Activated CD8-positive, alpha-beta memory T cell treated with anti-CD3 and anti-CD28 coated beads, Interleukin-2, amount 10 ng/mL, durations not matched to agents 7 days and 5 days (primary cell): ENCODE results near the gene DTNBP1. TPM values are rescaled to one million over a fixed set of nuclear protein-coding genes. Genes with fewer than 3 reads are reported as not detected.
A peak's percentile ranks its signal among the peaks of the same experiment; 100 is the strongest.
"Not testable (repeated sequence)": the region's sequence is repeated elsewhere in the genome, so short reads cannot be mapped to it uniquely, and the experiment has no call there.

Experiments used
- ATAC-seq: fragments of 150-1000 bp; cut with Tn5 transposase; one replicate; pipeline ENCODE4 v1.10.0; 2021; ENCODE audit warnings: moderate library complexity
- CTCF ChIA-PET: fragments of 350-600 bp; sonication (Branson Sonifier 250); formaldehyde crosslinking; loops from one replicate; lab custom pipeline; 2021; ENCODE audit warnings: antibody characterized with exemption; lab: Charles Lee
- DNase-seq: peaks from one replicate; pipeline ENCODE4 v3.0.0-alpha.2; 2020
- H3K27ac Mint-ChIP-seq: one replicate; pipeline ENCODE4 v1.8.0; 2021; ENCODE audit warnings: mild to moderate bottlenecking, mixed read lengths
- H3K27me3 Mint-ChIP-seq: one replicate; pipeline ENCODE4 v1.8.0; 2021; ENCODE audit warnings: mixed read lengths
- H3K36me3 Mint-ChIP-seq: one replicate; pipeline ENCODE4 v1.8.0; 2021; ENCODE audit warnings: mild to moderate bottlenecking, mixed read lengths
- H3K4me1 Mint-ChIP-seq: one replicate; pipeline ENCODE4 v1.8.0; 2021; ENCODE audit warnings: mixed read lengths
- H3K4me3 Mint-ChIP-seq: one replicate; pipeline ENCODE4 v1.8.0; 2021; ENCODE audit warnings: mild to moderate bottlenecking, moderate library complexity, mixed read lengths
- H3K9me3 Mint-ChIP-seq: one replicate; pipeline ENCODE4 v1.8.0; 2022; ENCODE audit warnings: low read depth, mixed read lengths
- total RNA-seq, 2 experiments: library from RNA; stranded (reverse); gene quantifications; one replicate each; pipeline ENCODE4 v1.2.3, GENCODE V29; 2021

The DTNBP1 gene
- total RNA-seq, 2 experiments from 2014 or later, result 15.3 to 18.5 TPM

GRCh38 chr6:15659181-15659580 lies 3.6 kb downstream of the DTNBP1 start:
- Mint-ChIP-seq H3K4me1 (peaks cover 33% of the 10 kb centered on the region), H3K27me3 (peaks cover 9% of the 10 kb centered on the region), H3K4me3 (no peak overlapping the region), H3K27ac (no peak overlapping the region), H3K36me3 (peaks cover 14% of the 10 kb centered on the region), H3K9me3 (no peaks in the 10 kb centered on the region)
- CTCF ChIA-PET, result interaction anchor here (2.4 kb wide), 1 partner anchor 32 kb away, joined by 7 read pairs; no protein-coding TSS in a partner anchor
- DNase-seq (no peak), ATAC-seq (no peak)

DNA sequence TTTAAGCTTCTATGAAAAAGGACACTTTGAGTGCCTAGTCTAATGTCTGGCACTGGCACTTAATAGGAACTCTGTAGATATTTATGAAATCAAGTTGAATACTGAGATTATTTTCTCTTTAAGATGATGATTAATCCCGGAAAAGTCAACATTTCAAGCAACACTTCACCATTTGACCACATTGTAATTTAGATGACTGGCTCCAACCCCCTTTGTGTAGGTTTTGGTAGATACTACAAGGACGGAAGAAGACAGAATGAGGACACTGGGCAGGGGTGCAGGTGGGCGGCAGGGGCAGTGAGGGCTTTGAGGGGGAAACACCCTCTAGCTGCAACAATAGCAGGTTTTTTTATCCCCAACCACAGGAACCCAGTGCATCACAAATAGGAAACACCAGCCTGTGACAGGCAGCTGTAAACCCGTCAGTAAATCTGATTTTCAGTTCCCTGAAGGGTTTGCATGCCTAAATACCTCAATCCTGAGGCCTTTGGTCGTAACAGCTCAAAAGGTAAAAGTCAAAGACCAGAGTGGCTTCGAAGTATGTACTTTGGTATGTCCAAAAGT lies 4.6 kb downstream of the DTNBP1 start:
- CTCF ChIA-PET, result interaction anchor here (2.4 kb wide), 1 partner anchor 33 kb away, joined by 7 read pairs; no protein-coding TSS in a partner anchor
- Mint-ChIP-seq H3K27me3 (no peaks in the 10 kb centered on the region), H3K9me3 (no peaks in the 10 kb centered on the region), H3K4me1 (peaks cover 35% of the 10 kb centered on the region), H3K4me3 (no peak overlapping the region), H3K27ac (no peak overlapping the region), H3K36me3 (peaks cover 14% of the 10 kb centered on the region)
- DNase-seq (no peak), ATAC-seq (no peak)

- no peaks in the 10 kb centered on the region for H3K27me3 Mint-ChIP-seq
- peaks cover 38% of the 10 kb centered on the region for H3K4me1 Mint-ChIP-seq
- H3K4me3 Mint-ChIP-seq, result no peak overlapping the region
- H3K36me3 Mint-ChIP-seq, result peaks cover 14% of the 10 kb centered on the region
- no peak for DNase-seq
- no peaks in the 10 kb centered on the region for H3K9me3 Mint-ChIP-seq
- H3K27ac Mint-ChIP-seq, result no peak overlapping the region
- CTCF ChIA-PET, result no interaction called here
- ATAC-seq, result no peak
Measured at GRCh38 chr6:15657290-15657689, 5.5 kb downstream of the DTNBP1 start.

GRCh38 chr6:15656145-15656544 lies 6.7 kb downstream of the DTNBP1 start:
- DNase-seq, result no peak
- CTCF ChIA-PET, result interaction anchor here (1.4 kb wide), 1 partner anchor 32 kb away, joined by 3 read pairs; no protein-coding TSS in a partner anchor
- peaks cover 31% of the 10 kb centered on the region for H3K4me1 Mint-ChIP-seq

DNA sequence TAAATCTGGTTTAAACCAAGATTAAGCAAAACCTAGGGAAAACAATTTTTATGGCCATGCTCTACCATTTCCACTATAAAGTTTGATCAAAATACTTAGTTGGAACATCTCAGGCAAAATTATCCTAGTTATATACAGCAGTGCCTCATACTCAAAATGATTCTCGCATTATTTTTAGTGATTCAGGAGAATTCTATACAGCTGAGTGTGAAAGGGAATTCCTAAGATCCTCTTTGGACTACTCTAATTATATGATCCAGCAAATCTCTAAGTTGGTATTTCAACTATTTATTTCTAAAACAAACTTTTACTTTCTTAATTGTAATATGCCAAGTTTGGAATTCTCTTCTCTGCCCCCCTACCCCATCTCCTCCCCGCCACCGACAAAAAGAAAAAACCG lies 8.6 kb downstream of the DTNBP1 start:
- Mint-ChIP-seq H3K4me1 (peaks cover 23% of the 10 kb centered on the region), H3K36me3 (peaks cover 13% of the 10 kb centered on the region), H3K27me3 (no peaks in the 10 kb centered on the region), H3K4me3 (no peak overlapping the region), H3K27ac (no peak overlapping the region), H3K9me3 (no peaks in the 10 kb centered on the region)
- no peak for ATAC-seq
- CTCF ChIA-PET, result no interaction called here
- no peak for DNase-seq

More at GRCh38 chr6:15656145-15656544, 6.7 kb downstream of the DTNBP1 start:
- Mint-ChIP-seq H3K4me3 (no peak overlapping the region), H3K36me3 (peaks cover 14% of the 10 kb centered on the region), H3K27me3 (no peaks in the 10 kb centered on the region), H3K9me3 (no peaks in the 10 kb centered on the region), H3K27ac (no peak overlapping the region)
- no peak for ATAC-seq

GRCh38 chr6:15653581-15653980 lies 9.2 kb downstream of the DTNBP1 start:
- H3K4me1 Mint-ChIP-seq, result peaks cover 19% of the 10 kb centered on the region
- H3K4me3 Mint-ChIP-seq, result no peak overlapping the region
- ATAC-seq (peak; percentile 71), DNase-seq (no peak)
- CTCF ChIA-PET, result interaction anchor here (1.0 to 2.9 kb wide), 2 partner anchors 8 to 11 kb away, joined by 3 to 13 read pairs; no protein-coding TSS in a partner anchor
- peaks cover 19% of the 10 kb centered on the region for H3K36me3 Mint-ChIP-seq
- H3K27ac Mint-ChIP-seq, result peak overlapping the region; percentile 16
- H3K27me3 Mint-ChIP-seq, result no peaks in the 10 kb centered on the region
- H3K9me3 Mint-ChIP-seq, result no peaks in the 10 kb centered on the region

DNA sequence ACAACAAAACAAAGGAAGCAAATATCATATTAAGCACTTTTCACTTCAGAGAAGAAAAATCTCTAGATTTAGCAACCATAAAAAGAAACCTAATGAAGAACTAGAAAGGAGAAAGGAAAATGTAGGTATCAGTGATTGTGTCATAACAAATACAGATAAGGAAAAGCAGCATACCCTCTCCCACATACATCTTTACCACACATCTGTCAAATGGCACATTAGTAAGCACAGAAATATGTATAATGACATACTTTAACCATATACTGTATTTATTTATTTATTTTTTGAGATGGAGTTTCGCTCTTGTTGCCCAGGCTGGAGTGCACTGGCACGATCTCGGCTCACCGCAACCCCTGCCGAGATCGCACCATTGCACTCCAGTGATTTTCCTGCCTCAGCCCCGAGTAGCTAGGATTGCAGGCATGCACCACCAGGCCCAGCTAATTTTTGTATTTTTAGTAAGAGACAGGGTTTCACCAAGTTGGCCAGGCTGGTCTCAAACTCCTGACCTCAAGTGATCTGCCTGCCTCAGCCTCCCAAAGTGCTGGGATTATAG lies 12.7 kb downstream of the DTNBP1 start:
- CTCF ChIA-PET, result not testable (repeated sequence)

GRCh38 chr6:15644904-15645303 lies 17.9 kb downstream of the DTNBP1 start:
- H3K27ac Mint-ChIP-seq, result no peak overlapping the region
- ATAC-seq (no peak), DNase-seq (no peak)
- CTCF ChIA-PET, result no interaction called here
- H3K36me3 Mint-ChIP-seq, result peaks cover 89% of the 10 kb centered on the region
- no peaks in the 10 kb centered on the region for H3K27me3 Mint-ChIP-seq
- H3K9me3 Mint-ChIP-seq, result peaks cover 32% of the 10 kb centered on the region
- peaks cover 6% of the 10 kb centered on the region for H3K4me1 Mint-ChIP-seq
- no peak overlapping the region for H3K4me3 Mint-ChIP-seq

More for the DNA sequence above, 12.7 kb downstream of the DTNBP1 start:
- H3K27me3 Mint-ChIP-seq, H3K4me3 Mint-ChIP-seq, ATAC-seq, H3K27ac Mint-ChIP-seq, H3K9me3 Mint-ChIP-seq, DNase-seq: not testable (repeated sequence)
- peaks cover 16% of the 10 kb centered on the region for H3K4me1 Mint-ChIP-seq
- peaks cover 47% of the 10 kb centered on the region for H3K36me3 Mint-ChIP-seq

DNA sequence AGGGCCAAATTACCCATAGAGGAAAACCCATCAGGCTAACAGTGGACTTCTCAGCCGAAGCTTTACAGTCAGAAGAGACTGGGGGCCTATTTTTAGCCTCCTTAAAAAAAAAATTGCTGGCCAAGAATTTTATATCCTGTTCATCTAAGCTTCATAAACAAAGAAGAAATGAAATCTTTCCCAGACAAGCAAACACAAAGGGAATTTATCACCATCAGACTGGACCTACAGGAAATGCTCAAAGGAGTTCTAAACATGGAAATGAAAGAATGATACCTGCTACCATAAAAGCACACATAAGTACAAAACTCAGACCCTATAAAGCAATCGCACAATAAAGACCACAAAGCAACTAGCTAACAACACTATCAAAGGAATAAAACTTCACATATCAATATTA lies 19.3 kb downstream of the DTNBP1 start:
- no peak overlapping the region for H3K27ac Mint-ChIP-seq
- H3K4me1 Mint-ChIP-seq, result peaks cover 4% of the 10 kb centered on the region
- DNase-seq (no peak), ATAC-seq (no peak)
- CTCF ChIA-PET, result interaction anchor here (1.2 to 1.4 kb wide), 2 partner anchors 20 to 579 kb away, joined by 3 read pairs; no protein-coding TSS in a partner anchor
- no peaks in the 10 kb centered on the region for H3K27me3 Mint-ChIP-seq
- peaks cover 34% of the 10 kb centered on the region for H3K9me3 Mint-ChIP-seq
- peaks cover 88% of the 10 kb centered on the region for H3K36me3 Mint-ChIP-seq
- H3K4me3 Mint-ChIP-seq, result no peak overlapping the region

DNA sequence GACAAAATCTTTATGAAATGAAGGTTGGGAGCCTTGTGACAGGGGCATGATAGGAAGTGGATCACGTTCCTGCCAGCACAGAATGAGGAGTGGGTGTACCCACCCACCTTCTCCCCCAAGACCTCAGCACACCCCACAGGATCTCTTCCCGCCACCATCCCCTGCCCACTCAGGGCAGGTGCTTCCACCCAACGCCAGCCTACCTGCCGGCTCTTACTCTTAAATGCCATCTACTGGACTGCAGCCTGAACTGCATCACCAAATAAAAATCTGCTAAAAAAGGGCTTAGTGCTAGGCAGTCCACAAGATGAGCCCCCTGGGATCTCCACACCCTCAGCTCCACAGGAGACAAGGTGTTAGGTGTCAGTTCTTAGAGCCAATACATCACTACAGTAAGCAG lies 20.6 kb downstream of the DTNBP1 start:
- CTCF ChIA-PET, result interaction anchor here (0.8 to 1.4 kb wide), 2 partner anchors 11 to 580 kb away, joined by 3 read pairs; no protein-coding TSS in a partner anchor
- Mint-ChIP-seq H3K9me3 (peaks cover 36% of the 10 kb centered on the region), H3K27me3 (no peaks in the 10 kb centered on the region), H3K4me3 (no peak overlapping the region), H3K27ac (no peak overlapping the region), H3K36me3 (peaks cover 85% of the 10 kb centered on the region), H3K4me1 (peaks cover 4% of the 10 kb centered on the region)
- ATAC-seq (no peak), DNase-seq (no peak)

- H3K9me3 Mint-ChIP-seq, result peaks cover 11% of the 10 kb centered on the region
- ATAC-seq (no peak), DNase-seq (no peak)
- H3K27me3 Mint-ChIP-seq, result no peaks in the 10 kb centered on the region
- CTCF ChIA-PET, result interaction anchor here (1.0 kb wide), 1 partner anchor 14 kb away, joined by 3 read pairs; no protein-coding TSS in a partner anchor
- no peak overlapping the region for H3K27ac Mint-ChIP-seq
- no peaks in the 10 kb centered on the region for H3K4me1 Mint-ChIP-seq
- H3K4me3 Mint-ChIP-seq, result no peak overlapping the region
- peaks cover 72% of the 10 kb centered on the region for H3K36me3 Mint-ChIP-seq
Measured at GRCh38 chr6:15638373-15638772, 24.5 kb downstream of the DTNBP1 start.

DNA sequence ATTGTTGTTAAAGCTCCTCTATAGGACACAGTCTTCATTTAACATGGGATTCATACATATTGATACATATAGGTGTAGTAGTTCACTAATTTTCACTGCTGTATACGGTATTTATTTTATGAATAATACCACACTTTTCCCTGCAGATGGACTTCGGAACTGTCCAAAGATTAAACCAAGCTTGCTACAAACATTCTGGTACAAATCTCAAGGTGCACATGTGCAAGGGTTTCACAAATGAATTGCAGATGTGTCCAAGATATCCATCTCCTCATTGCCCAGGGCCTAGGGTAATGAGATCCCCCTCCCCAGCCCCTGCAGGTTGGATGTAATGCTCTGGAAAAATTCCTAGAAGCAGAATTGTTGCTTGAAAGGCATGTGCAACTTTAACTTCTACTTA lies 31.4 kb downstream of the DTNBP1 start:
- CTCF ChIA-PET, result no interaction called here
- DNase-seq, result no peak
- Mint-ChIP-seq H3K36me3 (peaks cover 30% of the 10 kb centered on the region), H3K9me3 (no peaks in the 10 kb centered on the region), H3K27me3 (peaks cover 3% of the 10 kb centered on the region), H3K4me3 (no peak overlapping the region), H3K27ac (no peak overlapping the region), H3K4me1 (peaks cover 16% of the 10 kb centered on the region)
- no peak for ATAC-seq

GRCh38 chr6:15630202-15630601 lies 32.6 kb downstream of the DTNBP1 start:
- Mint-ChIP-seq H3K9me3 (no peaks in the 10 kb centered on the region), H3K27ac (no peak overlapping the region), H3K27me3 (peaks cover 3% of the 10 kb centered on the region), H3K4me3 (no peak overlapping the region), H3K36me3 (peaks cover 24% of the 10 kb centered on the region), H3K4me1 (peaks cover 16% of the 10 kb centered on the region)
- ATAC-seq (no peak), DNase-seq (no peak)
- CTCF ChIA-PET, result no interaction called here

- ATAC-seq (no peak), DNase-seq (no peak)
- Mint-ChIP-seq H3K4me1 (peaks cover 16% of the 10 kb centered on the region), H3K9me3 (no peaks in the 10 kb centered on the region), H3K36me3 (peaks cover 19% of the 10 kb centered on the region), H3K27me3 (peaks cover 3% of the 10 kb centered on the region), H3K4me3 (no peak overlapping the region), H3K27ac (no peak overlapping the region)
- CTCF ChIA-PET, result no interaction called here
Measured at GRCh38 chr6:15629487-15629886, 33.3 kb downstream of the DTNBP1 start.
